ENCODE results near the gene SFTA2.

GRCh38 chr6:30914076-30914853 lies 17.7 kb downstream of the SFTA2 start, which contains the start of gene VARS2:
- peak; percentile 36; the same call in 1 of the 2 replicates for TF ChIP-seq CTCF (IDR thresholded peaks at IDR 0.05)
- TF ChIP-seq RCOR1 (IDR thresholded peaks at IDR 0.05; ENCODE audit: low read length), result no peak
- TF ChIP-seq MEF2A (IDR thresholded peaks at IDR 0.05; ENCODE audit: borderline replicate concordance, low read depth), result no peak
- no peak for TF ChIP-seq REST (IDR thresholded peaks at IDR 0.05; ENCODE audit: low read depth, low read length)
- TF ChIP-seq NRF1 (IDR thresholded peaks at IDR 0.05; ENCODE audit: low read depth, low read length), result peak; percentile 97
- TF ChIP-seq MAX (IDR thresholded peaks at IDR 0.05; ENCODE audit: low read depth), result peak; percentile 71; the same call in 1 of the 2 replicates
- TF ChIP-seq POLR2AphosphoS5 (IDR thresholded peaks at IDR 0.05; ENCODE audit: low read depth, low read length), result peak; percentile 75
- no peak for TF ChIP-seq GATA2 (CRISPR knock-in tag; IDR thresholded peaks at IDR 0.05)
- TF ChIP-seq SIN3A (IDR thresholded peaks at IDR 0.05; ENCODE audit: borderline replicate concordance, low read depth, low read length), result no peak
